ENCODE results near the gene CHAT.
A peak's percentile ranks its signal among the peaks of the same experiment; 100 is the strongest.

CHAT gene

GRCh38 chr10:49597426-49598163 lies 16.2 kb upstream of the CHAT start:
- DNase-seq, result no peak

DNA sequence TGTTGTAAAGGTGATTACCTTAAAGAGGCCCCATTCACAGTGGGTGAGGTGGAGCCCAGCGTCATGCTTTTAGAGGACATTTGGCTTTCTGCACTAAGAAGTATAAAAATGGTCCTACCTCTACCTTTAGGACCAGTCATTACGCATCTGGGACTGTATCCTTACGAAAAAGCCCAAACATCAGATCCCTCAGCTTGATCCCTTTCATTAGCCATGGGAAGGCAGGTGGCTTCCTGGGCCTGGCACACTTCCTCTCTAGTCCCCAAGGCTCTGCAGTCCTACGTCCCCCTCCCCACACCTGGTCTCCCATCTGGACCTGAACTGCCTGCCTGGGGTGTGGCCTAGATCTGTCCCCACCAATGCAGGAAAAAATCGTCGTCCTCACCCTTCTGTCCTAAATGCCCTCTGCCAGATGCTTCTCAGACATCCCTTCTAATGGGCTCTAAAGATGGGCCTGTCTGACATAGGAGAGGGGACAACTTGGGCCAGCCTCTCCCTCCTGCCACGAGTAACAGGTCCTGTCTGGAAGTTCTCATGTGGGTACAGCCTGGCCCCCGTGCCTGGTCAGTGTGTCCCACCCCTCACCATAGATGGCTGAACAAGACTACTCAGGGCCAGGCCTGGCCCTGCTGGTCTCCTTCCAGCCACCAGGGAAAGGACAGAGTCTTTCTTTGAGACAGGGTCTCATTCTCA lies 15.5 kb upstream of the CHAT start:
- DNase-seq, result no peak

- DNase-seq, result no peak
Observed at GRCh38 chr10:49598986-49599385, 14.9 kb upstream of the CHAT start.

- DNase-seq, result no peak
Observed at GRCh38 chr10:49599546-49599945, 14.3 kb upstream of the CHAT start.

GRCh38 chr10:49600046-49600445 lies 13.8 kb upstream of the CHAT start:
- DNase-seq, result no peak

- DNase-seq, result no peak
Observed at GRCh38 chr10:49600781-49601400, 12.9 kb upstream of the CHAT start.

DNA sequence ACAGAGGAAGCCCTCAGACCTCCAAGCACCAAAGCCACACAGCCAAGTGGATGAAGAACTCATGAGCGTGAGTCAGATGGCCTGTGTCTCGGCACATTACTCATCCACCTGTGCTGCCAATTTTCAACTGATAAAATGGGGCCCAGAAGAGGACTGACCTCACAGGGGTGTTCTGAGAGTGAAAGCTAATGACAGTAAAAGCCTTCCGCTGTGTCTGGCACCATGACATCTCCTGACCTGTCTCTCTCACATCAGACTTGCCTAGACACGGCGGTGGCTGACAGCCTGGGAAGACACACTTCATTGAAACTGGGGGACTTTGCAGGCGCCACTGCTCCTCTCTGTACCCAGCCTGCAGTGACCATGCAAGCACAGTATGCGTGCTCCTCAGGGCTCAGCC lies 12.0 kb upstream of the CHAT start:
- DNase-seq, result no peak

DNA sequence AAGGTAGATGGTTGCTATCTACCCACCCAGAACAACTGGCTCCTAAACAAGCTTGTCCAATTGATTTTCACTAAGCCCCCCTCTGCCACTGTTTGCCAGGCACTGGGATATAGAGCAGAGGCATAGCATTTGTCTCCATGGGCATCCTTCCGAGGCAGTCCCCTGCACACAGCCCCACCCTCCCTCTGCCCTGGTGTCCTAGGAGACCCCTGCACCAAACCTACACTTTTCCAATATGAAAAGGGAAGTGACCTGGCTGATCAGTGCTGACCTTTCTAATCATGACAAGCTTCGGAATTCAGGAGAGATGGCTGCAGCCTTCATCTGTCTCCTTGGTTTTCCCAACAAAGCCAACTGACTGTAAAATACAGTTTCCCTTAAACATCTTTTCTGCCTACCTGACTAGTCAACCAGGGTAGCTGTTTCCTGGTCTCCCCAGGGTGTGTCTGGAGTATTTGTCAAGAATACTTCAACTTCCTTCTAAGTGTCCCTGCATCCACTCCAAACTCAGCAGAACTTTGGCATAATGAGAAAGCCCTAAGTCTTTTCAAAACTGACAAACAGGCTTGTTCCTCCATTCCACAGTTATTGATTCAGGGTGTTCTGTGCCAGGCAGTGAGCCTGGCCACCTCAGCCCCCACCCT lies 11.3 kb upstream of the CHAT start:
- DNase-seq, result no peak

- DNase-seq, result no peak
Observed at GRCh38 chr10:49605216-49605938, 8.5 kb upstream of the CHAT start.

DNA sequence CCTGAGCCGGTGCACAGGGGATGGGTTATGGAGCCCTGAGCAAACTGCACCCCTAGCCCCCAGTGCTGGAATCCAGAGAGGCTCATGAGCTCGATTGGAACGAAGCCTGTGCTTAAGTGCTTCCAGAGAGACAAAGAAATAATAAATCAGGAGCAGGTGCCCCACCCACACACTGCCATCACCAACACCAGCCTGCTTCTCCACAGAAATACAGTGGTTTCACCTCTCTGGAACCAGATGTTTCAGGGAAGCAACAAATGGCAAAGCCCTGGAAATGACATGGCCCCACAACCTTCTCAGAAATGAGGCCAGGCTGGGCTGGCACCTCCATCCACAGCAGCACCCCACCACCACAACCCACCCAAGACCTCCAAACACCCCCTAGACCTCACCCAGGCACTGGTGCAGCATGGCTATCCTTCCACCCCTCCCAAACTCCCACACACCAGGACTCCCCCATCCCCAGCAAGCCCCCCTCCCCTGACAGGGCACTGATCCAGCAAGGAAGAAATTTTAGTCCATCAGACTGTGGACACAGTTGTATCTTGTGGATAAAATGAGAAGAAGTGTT lies 7.8 kb upstream of the CHAT start:
- no peak for DNase-seq

- DNase-seq, result peak; percentile 31 to 34
Observed at GRCh38 chr10:49606981-49607535, 6.8 kb upstream of the CHAT start.

DNA sequence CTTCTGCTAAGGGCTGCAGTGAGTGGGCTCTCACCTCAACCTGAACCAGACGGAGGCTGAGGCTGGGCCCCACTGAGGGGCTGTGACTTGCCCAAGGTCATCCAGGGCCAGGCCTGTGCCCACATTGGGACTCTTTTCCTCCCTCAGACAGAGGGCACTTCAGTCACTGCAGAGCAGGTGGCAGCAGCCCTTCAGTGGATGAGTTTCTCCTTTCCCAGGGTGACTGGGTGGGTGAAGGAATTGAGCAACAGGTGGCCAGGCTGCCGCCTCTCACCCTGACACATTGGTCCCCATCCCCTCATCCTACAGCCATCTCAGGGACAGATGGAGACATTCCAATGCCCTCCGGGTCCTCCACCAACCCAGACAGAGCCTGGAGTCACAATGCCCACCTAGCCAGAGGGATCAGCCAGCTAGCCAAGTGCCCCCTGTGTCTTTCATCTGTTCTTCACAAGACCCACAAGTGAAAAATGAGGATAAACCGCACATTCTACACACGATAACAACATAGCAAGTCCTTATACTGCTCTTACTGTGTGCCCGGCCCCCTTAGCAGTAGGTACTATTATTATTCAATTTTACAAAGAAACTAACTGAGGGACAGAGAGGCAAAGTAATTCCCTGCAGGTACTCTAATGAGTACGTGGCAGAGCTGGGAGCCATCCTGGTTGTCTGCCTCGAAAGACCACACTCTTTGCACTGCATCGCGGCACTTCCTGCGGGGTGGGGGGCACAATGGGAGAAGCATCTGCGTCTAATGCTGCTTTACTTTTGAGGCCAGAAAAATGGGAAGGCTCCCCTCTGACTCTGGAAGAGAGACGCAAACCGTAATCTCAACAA lies 5.5 kb upstream of the CHAT start:
- no peak for DNase-seq

GRCh38 chr10:49609006-49609282 lies 4.9 kb upstream of the CHAT start:
- DNase-seq, result no peak

- DNase-seq, result no peak
Observed at GRCh38 chr10:49609283-49610113, 4.3 kb upstream of the CHAT start.

DNA sequence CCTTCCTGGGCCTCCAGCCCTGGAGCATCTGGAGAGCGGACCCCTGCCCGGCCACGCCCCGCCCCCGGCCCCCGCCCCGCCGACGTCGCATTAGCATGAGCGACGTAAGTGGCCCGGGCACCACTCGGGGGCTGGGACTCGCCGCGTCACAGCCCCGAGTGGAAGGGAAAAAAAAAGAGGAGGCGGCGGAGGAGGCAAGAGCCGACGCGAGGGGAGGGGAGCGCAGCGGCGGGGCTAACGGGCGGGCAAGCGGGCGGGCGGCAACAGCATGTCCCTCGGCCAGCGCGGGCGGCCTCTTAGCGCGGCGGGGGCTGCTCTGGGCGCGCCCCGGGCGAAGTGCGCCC lies 3.8 kb upstream of the CHAT start, which contains the start of gene SLC18A3:
Gene SLC18A3, plus strand, starts transcription at position 197 of the 344 bp plus-strand sequence. CDS start 431 bp downstream, outside the sequence.
- no peak for DNase-seq

- no peak for DNase-seq
Observed at GRCh38 chr10:49610458-49611165, 3.2 kb upstream of the CHAT start.

DNA sequence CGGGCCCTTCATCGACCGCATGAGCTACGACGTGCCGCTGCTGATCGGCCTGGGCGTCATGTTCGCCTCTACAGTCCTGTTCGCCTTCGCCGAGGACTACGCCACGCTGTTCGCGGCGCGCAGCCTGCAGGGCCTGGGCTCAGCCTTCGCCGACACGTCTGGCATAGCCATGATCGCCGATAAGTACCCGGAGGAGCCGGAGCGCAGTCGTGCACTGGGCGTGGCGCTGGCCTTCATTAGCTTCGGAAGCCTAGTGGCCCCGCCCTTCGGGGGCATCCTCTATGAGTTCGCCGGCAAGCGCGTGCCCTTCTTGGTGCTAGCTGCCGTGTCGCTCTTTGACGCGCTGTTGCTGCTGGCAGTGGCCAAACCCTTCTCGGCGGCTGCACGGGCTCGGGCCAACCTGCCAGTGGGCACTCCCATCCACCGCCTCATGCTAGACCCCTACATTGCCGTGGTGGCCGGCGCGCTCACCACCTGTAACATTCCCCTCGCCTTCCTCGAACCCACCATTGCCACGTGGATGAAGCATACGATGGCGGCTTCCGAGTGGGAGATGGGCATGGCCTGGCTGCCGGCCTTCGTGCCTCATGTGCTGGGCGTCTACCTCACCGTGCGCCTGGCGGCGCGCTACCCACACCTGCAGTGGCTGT lies 2.5 kb upstream of the CHAT start:
- no peak for DNase-seq

DNA sequence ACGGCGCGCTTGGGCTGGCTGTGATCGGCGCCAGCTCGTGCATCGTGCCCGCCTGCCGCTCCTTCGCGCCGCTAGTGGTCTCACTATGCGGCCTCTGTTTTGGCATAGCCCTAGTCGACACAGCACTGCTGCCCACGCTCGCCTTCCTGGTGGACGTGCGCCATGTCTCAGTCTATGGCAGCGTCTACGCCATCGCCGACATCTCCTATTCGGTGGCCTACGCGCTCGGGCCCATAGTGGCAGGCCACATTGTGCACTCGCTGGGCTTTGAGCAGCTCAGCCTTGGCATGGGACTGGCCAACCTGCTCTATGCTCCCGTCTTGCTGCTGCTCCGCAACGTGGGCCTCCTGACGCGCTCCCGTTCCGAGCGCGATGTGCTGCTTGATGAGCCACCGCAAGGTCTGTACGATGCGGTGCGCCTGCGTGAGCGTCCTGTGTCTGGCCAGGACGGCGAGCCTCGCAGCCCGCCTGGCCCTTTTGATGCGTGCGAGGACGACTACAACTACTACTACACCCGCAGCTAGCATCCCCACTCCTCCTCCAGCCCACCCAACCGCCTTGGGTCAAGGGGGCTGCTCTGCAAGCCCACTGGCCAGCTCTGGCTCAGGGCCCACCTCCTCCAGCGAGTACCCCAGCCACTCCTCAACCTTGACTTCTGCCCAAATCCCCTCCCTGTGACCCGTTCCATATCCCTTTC lies 1.9 kb upstream of the CHAT start:
- no peak for DNase-seq
